Measurements from ENCODE around the gene TJP1. TPM values are rescaled to one million over a fixed set of nuclear protein-coding genes. Genes with fewer than 3 reads are reported as not detected.

The TJP1 gene
- total and polyA plus RNA-seq, 9 of the 15 experiments (the other 6 are each of a cell fraction or from before 2014, with no cell fraction given) = 9.1 to 39.3 (median 28.0) TPM

DNA sequence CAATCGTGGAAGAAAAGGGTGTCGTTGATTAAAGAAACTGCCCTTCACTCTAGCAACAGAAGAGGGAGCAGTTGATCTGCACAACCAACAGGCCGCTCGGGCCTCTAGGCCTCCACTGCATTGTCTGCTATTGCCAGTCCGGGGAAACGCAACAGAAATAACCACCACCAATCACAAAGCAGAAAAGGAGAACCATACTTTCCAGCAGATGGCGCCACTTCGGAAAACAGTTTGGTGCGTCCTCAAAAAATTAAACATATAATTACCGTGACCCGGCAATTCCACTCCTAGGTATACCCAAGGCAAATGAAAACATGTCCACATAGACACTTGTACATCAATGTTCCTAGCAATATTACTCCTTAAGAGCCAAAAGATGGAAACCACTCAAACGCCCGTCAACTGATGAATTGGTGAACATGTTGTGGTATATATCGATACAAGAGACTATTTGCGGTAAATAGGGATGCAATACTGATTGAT is 154.1 kb downstream of the TJP1 start:
- ATAC-seq = peak; percentile 99
- CTCF ChIA-PET (ENCODE audit: low intra/inter-chr PET ratio) = interaction anchor here (0.7 to 2.0 kb wide), 2 partner anchors 256 to 258 kb away, joined by 3 to 9 read pairs; no protein-coding TSS in a partner anchor
- H3K4me2 ChIP-seq (ENCODE audit: insufficient read depth, low read length) = no peak overlapping the region
- no peak overlapping the region; the same call in 1 of the 2 replicates for H2AFZ ChIP-seq (ENCODE audit: low read depth, low read length)
- H3K79me2 ChIP-seq (ENCODE audit: control insufficient read depth, insufficient read depth, low read length) = no peaks in the 10 kb centered on the region
- DNase-seq (ENCODE audit: extremely low read depth in 1 of 4, low spot score in 3 of 4) = peak; percentile 66 to 84 (median 72)
- peaks cover 4 to 20% of the 10 kb centered on the region in 2 experiments; a peak in 4 of 5 replicates for H3K27me3 ChIP-seq (ENCODE audit: control insufficient read depth in 2 of 2, insufficient read depth in 2 of 2, low read length in 2 of 2)
- no peak overlapping the region for H3K4me3 ChIP-seq
- WGBS (ENCODE audit: insufficient coverage, low coverage, missing lambda C conversion rate) = 22% methylated on average over 15 of the region's 15 CpGs
- no TSS peak for BruUV-seq (replicated peaks)
- no peak overlapping the region for H3K27ac ChIP-seq (ENCODE audit: extremely low read depth, low read depth, low read length)
- intact Hi-C loops (cut with micrococcal nuclease) (no loop called here), in situ Hi-C loops (cut with MboI) (loop anchor here (10.0 kb wide), 1 partner anchor 407 kb away; no protein-coding TSS in a partner anchor)
- no peaks in the 10 kb centered on the region for H3K9me1 ChIP-seq (ENCODE audit: control insufficient read depth, insufficient read depth, low read length)
- H4K20me1 ChIP-seq (replicated peaks; ENCODE audit: control insufficient read depth, insufficient read depth, low read length) = no peaks in the 10 kb centered on the region
- FAIRE-seq = peak; percentile 95
- no peaks in the 10 kb centered on the region for H3K36me3 ChIP-seq (ENCODE audit: control insufficient read depth, insufficient read depth, low read length)
- no peak overlapping the region for H3K9ac ChIP-seq (ENCODE audit: insufficient read depth in 1 of 2, low read depth in 2 of 2, low read length in 2 of 2)
- POLR2A ChIA-PET = no interaction called here
- peaks cover 3 to 9% of the 10 kb centered on the region in 2 experiments; a peak in 3 of 5 replicates for H3K4me1 ChIP-seq (replicated peaks in 1 of 2; ENCODE audit: control insufficient read depth in 2 of 2, insufficient read depth in 2 of 2, low read length in 2 of 2)
- no peaks in the 10 kb centered on the region for H3K9me3 ChIP-seq (replicated peaks; ENCODE audit: control insufficient read depth, insufficient read depth, low read depth, low read length)
- TF ChIP-seq TEAD4 (IDR thresholded peaks at IDR 0.05; ENCODE audit: low read length) (0 out of 2 replicates have a peak, but pooled peaks have one; percentile 24), TEAD4 (CRISPR knock-in tag; IDR thresholded peaks at IDR 0.05; ENCODE audit: borderline replicate concordance) (no peak), ZFX (CRISPR knock-in tag; IDR thresholded peaks at IDR 0.05) (peak; percentile 41; the same call in 1 of the 2 replicates), MAFG (tag; conservative IDR thresholded peaks at IDR 0.05) (no peak), IFI16 (CRISPR knock-in tag; IDR thresholded peaks at IDR 0.05) (no peak), RAD21 (CRISPR knock-in tag; conservative IDR thresholded peaks at IDR 0.05 in 1 of 2, IDR thresholded peaks at IDR 0.05 in 1 of 2) (peak; percentile 84 to 91), CREM (IDR thresholded peaks at IDR 0.05; ENCODE audit: low read depth) (peak; percentile 32; the same call in 1 of the 2 replicates), JUND (IDR thresholded peaks at IDR 0.05; ENCODE audit: borderline replicate concordance, low read depth, low read length) (peak; percentile 29; the same call in 1 of the 2 replicates), JUND (tag; IDR thresholded peaks at IDR 0.05; ENCODE audit: borderline replicate concordance, low read depth, low read length) (no peak), TBL1XR1 (IDR thresholded peaks at IDR 0.05; ENCODE audit: low read length in 2 of 2) (0 out of 4 replicates have a peak, but pooled peaks of 1 of the 2 experiments have one; percentile 10), RBM39 (optimal IDR thresholded peaks at IDR 0.05; ENCODE audit: low read depth, low read length) (no peak), TEAD1 (CRISPR knock-in tag; IDR thresholded peaks at IDR 0.05) (0 out of 4 replicates have a peak, but pooled peaks have one; percentile 20 to 44), XRCC5 (IDR thresholded peaks at IDR 0.05; ENCODE audit: low read depth, low read length) (0 out of 2 replicates have a peak, but pooled peaks have one; percentile 43), NFIC (IDR thresholded peaks at IDR 0.05) (no peak)
- TF ChIP-seq, protein P1, sequence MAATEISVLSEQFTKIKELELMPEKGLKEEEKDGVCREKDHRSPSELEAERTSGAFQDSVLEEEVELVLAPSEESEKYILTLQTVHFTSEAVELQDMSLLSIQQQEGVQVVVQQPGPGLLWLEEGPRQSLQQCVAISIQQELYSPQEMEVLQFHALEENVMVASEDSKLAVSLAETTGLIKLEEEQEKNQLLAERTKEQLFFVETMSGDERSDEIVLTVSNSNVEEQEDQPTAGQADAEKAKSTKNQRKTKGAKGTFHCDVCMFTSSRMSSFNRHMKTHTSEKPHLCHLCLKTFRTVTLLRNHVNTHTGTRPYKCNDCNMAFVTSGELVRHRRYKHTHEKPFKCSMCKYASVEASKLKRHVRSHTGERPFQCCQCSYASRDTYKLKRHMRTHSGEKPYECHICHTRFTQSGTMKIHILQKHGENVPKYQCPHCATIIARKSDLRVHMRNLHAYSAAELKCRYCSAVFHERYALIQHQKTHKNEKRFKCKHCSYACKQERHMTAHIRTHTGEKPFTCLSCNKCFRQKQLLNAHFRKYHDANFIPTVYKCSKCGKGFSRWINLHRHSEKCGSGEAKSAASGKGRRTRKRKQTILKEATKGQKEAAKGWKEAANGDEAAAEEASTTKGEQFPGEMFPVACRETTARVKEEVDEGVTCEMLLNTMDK (IDR thresholded peaks at IDR 0.05; ENCODE audit: borderline replicate concordance, insufficient read depth, low read depth, low read length, poor library complexity, severe bottlenecking) = peak; percentile 72
- TF ChIP-seq, protein P2, sequence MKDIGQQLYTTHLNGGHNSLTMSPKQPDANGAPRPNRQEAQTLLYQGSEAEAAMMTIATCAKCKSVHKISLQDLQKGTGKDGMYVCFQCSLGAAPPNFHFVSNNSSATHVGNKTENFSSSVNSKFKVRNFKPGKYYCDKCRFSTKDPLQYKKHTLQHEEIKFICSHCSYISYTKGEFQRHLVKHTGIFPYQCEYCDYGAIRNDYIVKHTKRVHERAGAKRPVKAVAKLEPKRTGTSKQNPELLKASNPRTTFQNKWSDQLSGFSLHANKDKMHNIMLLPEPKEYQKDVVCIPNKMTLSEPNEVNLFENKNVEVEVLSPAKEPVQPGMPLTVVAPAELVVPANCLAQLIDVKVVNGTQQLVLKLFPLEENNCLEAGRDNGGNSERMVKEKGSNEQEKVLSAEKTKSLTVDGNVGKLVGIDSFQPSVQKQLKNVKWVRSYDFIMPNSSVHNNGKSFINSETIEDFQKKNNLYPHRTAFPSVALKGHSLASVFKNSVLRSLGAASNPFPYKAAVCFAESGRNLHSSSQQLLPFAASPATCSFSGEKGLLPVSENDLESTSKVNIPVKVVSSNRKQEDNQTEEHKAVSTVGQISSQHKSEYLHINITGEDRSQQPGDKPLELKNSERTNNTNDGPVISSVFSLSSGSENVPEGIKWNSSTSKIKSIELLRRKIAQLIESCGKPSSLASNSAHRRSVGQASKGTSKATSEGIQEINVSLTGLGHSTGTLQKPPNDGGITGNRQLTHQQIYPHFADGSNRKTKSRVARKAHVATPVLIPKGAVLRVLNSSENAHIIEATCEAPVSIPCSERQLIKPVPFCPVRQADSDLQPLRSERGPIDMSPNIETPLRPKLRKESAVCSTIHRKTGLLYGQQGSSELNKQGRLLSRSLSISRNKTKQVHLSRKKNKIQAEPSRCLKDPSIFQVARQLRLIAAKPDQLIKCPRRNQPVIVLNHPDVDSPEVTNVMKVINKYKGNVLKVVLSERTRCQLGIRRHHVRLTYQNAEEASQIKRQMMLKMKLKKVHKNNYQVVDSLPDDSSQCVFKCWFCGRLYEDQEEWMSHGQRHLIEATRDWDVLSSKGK (CRISPR knock-in tag; IDR thresholded peaks at IDR 0.05) = no peak
